HT-29 (cell line): ENCODE measurements around the gene NAV1. TPM values are rescaled to one million over a fixed set of nuclear protein-coding genes. Genes with fewer than 3 reads are reported as not detected.
"Not testable (repeated sequence)": the region's sequence is repeated elsewhere in the genome, so short reads cannot be mapped to it uniquely, and the experiment has no call there.

ENCODE experiments used
- DNase-seq: peaks from one replicate; pipeline ENCODE4 v3.0.0-alpha.2; 2015; ENCODE audit warnings: low spot score
- total RNA-seq: library from RNA; depleted of rRNA; stranded (reverse); fragments of >200 nt; shearing (Covaris generic); gene quantifications from 2 replicates; pipeline ENCODE4 v1.2.3, GENCODE V29; 2014

The NAV1 gene
- total RNA-seq, 1 experiment from 2014 or later: 0.51 TPM

DNA sequence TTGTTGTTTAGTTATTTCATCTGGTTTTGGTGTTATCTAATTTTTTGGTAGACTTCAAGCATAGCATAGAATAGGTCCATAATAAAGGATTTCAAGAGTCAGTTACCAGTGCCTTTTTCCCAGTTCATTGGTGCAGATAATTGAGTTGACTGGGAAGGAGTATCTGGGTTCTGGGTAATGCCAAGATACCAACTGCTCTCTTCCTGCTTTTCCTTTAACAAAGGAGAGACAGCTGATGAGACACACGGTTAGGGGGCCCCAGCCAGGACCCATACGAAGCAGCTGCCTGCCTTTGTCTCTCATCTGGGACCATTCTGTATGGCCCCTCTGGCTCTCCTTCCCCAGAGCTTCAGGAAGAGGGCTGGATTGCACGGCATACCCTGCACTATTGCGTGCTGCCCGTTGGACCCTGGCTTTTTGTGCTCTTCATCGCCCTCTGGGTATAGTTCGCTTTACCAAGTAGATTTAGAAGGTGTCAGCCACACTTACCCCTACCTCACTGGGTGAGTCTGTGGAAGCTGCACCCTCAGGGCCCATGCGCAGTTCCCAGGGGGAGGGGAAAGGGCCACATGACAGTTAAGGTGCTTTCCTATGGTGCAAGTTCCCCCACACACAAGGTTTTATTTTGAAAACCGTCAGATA lies 7.0 kb downstream of the NAV1 start:
- no peak for DNase-seq

DNA sequence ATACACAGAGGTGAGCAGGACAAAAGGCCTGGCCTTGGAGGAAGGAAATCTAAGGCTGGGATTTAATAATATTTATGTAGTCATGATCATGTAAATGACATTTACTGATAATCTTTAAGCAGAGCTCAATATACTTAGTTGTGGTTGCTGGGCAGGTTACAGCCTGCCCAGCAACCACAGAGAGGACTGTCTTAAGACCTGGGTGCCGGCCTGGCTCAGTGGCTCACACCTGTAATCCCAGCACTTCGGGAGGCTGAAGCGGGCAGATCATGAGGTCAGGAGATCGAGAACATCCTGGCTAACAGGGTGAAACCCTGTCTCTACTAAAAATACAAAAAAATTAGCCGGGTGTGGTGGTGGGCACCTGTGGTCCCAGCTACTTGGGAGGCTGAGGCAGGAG lies 10.6 kb downstream of the NAV1 start:
- DNase-seq: not testable (repeated sequence)

DNA sequence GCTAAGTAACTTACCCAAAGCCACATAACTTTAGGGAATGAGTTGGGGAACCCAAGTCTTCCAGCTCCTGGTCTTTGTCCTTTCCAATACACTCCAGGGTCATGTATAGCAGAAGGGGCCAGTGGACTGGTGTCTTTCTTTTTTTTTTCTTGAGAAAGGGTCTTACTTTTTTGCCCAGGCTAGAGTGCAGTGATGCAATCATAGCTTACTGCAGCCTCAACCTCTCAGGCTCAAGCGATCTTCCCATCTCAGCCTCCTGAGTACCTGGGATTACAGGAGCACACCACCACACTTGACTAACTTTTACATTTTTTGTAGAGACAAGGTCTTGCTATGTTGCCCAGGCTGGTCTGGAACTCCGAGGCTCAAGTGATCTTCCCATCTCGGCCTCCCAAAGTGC lies 12.2 kb downstream of the NAV1 start:
- no peak for DNase-seq

DNA sequence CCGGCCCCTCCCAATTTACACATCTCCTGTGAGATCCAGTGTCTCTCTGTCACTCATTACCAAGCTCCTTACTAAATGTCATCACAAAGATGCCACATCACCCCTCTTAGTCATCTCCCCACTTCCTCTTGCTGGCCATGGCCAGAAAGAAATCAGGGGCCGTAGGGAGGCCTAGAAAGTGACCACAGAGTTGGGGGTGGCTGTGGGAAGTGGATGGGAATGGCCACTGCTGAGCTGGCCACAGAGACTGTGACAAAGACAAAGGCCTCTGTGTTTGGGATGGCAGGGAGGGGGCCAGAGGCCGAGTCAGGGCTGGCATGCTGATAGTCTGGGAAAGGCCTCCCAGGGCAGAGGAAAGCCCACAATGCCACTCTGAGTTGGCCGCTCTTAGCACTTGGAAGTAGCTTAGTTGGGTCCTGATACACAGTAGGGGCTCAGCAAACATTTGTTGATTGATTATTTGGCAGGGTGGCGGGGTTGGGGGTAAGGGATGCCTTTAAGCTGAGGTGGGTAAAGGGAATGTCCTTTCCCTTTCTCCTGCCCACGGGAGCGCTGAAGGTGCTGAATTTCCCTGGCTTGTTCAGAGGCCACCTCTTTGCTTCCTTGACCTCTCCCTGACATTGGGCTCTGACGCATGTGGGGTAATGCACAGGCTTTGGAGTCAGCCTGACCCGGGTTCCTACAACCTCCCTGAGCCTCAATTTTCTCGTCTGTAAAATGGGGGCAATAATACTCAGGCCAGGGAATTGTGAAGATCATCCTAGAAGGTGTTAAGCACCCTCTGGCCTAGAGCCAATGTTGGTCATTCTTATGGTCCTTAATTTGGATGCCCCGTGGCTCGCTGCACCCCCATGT lies 13.2 kb downstream of the NAV1 start:
- no peak for DNase-seq

DNA sequence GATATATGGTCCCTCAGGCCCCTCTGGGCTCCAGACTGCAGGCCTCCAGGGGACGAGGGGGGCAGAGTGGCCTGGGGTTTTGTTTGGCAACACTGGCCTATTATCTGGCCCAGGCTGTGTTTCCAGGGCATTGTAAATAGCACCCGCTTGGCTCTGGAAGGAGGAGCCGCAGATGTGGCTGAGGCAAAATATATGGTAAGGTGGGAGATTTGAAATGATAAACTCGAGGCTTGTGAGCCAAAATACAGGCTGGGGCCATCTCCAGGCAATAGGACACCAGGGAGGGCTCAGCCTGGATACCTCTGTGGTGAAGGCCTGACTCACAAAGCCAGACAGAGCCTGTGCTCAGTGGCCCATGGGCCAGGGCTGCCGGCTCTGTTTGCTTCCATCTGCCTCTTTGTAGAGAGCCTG lies 14.0 kb downstream of the NAV1 start:
- no peak for DNase-seq

DNA sequence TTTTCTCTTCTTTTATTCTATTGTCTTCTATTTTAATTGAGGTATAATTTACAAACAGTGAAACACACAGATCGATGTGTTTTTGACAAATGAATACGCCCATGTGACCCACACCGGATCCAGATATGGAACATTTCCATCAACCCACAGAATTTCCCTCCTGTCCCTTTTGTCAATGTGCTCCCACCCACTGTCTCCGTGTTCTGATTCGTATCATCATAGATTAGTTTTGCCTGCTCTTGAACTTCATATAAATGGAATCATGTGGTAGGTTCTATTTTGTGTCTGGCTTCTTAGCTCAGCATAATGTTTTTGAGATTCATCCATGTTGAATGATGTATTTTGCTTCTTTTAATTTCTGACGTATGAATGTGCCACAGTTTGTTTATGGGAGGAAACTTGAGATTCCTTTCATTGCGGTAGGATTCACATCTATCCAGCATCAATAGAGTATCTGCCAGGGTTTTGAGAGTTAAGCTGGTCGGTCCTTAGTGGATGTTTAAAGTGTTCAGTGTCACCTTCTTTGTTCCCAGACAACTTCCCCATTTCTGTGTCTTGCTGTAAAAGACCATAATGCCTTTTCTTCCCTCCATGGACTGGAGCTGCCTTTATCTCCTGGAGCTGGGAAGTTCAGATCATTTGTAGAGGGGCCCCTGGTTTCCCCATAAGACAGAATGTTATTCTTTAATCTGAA lies 14.7 kb downstream of the NAV1 start:
- no peak for DNase-seq

DNA sequence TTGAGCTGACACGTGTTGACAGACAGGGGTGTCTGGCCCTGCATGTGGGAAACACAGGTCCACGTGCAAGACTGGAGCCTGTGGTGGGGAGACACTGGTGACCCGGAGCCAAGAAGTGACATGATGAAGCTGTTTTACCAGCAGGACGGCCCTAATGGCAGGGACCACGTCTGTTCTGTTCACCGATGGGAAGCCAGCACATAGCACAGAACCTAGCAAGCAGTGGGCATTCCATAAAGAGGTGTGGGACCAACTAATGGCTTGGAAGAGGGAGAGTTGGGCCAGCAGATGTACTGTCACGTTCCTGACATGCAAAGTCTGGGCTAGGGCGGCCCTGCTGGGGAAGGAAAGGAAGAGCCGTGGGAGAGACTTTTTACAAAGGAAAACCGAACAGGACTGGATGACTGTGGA lies 15.3 kb downstream of the NAV1 start:
- no peak for DNase-seq

DNA sequence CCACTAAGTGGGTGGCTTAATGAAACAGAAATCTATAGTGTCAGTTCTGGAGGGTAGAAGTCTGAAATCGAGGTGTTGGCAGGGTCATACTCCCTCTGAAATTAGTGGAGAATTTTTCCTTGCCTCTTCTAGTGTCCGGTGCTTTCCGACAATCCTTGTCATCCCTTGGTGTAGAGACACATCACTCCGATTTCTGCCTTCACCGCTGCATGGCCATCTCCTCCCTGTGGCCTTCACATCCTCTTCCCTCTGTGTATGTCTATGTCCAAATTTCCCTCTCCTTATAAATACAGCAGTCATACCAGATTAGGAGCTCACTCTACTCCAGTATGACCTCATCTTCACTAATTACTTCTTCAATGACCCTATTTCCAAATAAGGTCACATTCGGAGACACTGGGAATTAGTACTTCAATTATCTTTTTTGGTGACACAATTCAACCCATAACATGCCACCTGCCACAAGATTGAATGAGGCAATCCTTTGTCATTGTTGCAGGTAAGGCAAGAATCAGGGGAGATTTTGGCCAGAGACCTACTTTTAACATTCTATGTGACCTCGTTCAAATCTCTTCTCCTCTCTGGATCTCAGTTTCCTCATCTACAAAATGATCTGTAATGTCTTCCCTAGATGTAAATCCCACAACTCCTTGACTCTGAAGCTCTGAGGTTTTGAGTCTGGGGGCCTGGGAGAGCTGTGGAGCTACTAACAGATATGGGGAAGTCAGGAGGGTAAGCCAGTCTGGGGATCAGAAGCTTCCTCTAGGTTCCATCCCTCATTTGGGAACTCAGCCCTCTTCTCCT lies 16.1 kb downstream of the NAV1 start:
- DNase-seq: no peak

DNA sequence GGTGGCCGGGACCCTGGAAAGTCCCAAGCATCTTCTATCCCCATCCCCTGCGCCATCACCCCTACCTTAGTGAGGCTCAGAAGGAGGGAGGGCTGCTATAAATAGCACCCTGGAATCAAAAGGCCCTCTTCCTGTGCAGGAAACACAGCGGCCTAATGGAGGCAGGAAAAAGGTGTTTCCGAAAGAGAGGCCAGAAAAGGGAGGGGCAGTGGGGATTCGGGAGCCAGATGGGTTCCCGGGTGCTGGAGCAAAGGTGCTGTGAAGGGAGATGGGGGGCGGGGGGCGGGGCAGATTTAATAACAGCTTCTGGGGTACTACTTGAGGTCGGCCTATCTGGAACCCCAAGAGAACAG lies 16.6 kb downstream of the NAV1 start:
- no peak for DNase-seq

DNA sequence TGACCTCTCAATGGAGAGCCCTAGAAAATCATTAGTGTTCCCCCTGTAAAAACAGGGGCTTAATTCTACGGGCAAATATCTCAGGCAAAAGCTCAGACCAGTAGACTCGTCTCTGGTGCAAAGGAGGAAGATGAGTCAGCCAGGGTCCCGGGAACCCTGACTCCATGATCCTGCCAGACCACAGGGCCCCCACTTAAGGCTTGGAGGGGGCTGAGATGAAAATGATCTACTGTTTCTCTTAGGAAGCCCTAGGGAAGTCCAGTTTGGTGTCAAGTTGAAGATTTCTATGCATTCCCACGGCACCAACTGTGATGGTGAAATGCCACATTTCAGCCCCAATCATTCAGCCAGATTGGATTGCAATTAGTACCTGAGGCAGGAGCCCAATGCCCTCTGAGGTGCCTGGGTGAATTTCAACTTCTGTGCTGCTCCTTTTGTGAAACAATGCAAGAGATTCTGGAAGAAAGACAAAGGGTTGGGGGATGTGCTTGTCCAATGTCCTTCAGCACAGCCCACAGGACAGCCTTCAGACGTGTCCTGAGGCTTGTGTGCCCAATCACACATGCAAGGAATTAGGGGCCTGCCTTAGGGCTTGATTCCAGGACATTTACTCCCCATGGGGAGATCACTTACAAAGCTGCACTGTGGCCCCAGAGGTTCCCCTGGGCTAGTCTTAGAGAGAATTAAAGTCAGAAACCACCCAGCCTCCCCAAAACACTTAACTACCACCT lies 18.1 kb downstream of the NAV1 start:
- DNase-seq: no peak

DNA sequence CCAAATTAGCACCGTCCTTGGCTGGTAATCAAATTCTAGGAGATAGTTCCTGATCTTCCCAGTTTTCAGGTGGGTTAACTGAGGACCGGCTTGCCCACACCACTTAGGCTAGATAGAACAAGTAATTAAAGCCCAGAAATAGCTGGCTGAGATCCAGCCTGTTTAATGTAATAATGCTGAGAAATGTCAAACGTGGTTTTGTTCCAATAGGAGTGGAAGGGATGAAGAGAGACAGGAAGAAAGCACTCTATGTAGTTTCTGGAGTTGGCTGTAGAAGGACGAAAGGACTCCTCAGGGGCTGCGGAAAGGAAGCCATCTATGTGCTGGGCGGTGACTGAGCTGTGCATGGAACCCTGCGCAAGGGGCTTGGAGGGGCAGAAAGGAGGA lies 18.6 kb downstream of the NAV1 start:
- no peak for DNase-seq

DNA sequence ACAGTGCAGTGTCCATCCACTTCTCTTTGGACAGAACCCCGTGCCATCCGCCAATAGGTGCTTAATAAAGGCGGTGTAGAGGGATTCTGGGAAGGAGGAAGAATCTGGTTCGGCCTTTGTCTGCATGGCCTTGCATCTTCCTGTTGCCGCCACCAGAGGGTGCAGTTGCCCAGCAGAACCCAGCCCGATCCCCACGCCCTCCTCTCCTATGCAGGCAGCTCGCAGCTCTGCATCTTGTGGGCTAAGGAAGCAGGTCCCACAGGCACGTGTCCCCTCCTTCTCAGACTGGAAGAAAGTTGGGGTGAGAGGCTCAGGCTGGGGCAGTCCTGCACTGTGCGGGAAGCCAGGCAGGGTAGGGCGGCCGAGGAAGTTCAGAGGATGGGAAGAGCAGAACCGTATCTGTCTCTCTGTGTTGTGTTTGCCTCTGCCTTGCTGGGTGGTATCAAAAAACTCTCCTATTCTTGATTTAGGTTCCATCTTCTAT lies 20.8 kb downstream of the NAV1 start:
- peak; percentile 73 for DNase-seq

DNA sequence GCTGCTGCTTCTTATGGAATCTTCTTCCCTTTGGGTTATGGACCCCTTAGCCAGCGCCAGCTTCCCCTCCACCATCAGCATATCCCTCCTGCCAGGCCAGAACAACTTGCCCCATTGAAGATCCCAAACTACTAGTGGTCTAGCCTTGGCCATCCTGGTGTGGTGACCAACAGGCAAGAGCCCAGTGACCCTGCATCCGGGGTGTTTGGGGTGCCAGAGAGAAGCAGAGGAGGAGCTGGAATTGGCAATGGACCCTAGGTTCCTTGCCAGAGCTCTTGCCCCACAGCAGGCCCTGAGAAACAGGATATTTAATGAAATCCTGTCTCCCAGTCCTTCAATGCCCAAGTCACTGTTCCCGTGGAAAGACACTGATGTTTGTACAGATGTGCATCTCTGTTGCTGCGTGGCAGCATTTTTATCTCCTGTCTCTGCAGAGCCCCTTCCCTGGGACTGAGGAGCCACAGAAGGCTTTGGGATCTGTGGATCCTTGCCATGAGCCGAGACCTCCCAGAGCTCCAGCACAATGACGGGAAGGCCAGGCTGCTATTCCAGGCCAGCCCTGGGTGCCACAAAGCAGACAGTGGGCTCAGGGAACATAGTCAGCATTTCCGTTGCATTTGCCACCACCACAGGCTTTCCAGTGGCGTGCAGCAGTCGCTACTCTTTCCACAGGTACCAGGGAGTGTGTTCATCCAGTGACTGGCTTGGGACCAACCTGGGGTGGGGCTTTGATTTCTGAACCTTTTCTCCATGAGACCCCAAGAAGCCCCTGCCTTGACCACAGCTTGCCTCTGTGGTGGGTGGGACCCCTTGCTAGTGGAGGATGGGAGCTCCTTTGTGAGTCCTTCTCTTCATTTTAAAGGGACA lies 21.6 kb downstream of the NAV1 start:
- no peak for DNase-seq

DNA sequence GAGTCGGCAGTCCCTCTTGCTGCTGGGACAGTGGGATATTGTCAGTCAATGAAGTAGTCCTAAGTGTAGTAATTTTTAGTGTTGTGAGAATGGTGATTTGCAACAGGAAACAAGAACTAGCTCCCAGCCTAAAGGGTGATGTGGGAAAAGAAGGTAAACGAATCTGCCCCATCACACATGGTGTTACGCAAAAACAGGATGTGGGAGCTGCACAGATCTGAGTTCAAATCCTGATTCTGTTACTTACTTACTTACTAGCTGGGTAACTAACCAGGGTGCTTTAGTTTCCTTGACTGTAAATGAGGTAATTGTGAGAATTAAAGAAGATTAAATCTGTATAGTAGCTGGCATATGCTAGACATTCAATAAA lies 22.3 kb downstream of the NAV1 start:
- DNase-seq: no peak

DNA sequence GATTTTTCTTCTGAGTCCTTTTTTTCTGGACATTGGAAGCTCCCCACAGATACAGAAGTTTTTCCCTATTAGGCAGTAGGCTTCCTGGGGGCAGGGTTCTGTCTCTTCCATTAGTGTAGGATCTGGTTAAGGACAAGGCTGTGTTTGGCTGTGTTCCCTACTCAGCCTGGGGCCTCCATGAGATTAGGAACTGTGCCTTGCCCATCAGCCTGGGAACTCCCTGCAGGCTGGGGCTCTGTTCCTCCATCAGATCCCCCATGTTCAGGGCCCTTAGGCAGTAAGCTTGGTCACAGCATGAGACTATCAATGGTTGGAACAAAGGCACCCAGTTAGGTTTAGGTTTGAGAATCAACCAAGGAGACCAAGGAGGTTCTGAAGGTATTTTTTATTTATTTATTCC lies 22.7 kb downstream of the NAV1 start:
- DNase-seq: no peak

DNA sequence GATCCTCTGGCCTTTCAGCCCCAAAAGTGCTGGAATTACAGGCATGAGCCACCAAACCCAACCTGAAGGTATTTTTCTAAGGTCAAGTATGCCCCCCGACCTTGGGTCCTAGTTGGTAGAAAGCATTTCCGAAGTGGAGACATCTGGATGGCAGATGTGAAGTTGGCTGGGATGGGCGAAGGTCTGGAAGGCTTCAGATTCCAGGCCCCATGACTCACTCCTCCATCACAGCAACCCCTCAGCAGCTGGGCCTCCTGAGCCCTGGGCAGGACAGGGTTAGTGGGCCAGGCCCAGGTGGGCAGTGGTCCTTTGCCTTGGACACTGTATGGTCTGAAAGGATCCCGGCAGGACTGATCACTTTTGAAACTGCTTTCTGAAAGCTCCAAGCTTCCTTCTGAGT lies 23.3 kb downstream of the NAV1 start:
- DNase-seq: no peak

DNA sequence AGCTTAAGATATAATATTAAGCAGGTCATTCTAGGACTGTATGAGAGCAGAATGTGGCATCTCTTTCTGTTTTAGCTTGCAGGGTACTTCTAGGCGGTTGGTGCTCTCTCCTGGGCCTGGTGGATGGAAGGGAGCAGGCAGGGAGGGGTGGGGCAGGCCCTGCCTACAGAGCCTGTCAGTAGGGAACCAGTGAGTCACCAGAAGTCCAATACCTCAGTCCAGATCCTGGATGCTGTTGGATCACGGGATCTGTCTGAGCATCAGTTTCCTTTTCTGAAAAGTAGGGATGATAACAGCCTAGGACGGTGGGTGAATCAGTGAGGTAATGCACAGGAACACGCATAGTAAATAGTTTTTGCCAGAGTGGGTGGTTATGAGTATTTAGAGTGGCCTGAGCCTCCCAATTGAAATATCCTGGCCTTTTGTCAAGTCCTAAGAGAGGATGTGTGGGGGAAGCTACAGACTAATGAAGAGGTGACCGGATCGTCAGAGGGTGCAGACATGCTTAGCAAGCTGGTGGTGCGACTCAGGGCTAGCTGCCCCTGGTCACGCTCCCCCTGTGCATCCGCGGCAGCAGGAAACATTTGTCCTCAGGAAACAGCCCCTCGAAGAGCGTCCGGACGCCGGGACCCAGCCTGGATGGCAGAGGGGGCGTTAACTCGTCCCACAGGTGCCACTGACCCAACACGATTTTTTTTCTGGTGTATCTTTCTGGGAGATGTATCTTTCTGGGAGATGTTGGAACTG lies 23.9 kb downstream of the NAV1 start:
- no peak for DNase-seq

DNA sequence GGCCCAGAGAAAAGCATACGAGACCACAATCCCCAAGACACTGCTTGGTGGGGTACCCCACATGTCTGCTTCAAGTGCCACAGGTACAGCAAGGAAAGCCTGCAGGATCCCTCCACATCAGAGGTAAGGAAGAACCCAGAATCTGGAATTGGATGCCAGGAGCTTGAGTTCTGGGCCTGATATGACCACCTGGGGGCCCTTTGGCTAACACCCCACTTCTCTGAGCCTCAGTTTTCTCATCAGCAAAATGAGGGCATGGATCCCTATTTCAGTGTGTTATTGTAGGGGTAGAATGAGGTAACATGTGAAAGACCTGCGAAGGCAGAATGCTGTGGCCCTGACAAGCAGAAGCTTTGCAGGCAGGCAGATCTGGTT lies 24.5 kb downstream of the NAV1 start:
- DNase-seq: no peak

DNA sequence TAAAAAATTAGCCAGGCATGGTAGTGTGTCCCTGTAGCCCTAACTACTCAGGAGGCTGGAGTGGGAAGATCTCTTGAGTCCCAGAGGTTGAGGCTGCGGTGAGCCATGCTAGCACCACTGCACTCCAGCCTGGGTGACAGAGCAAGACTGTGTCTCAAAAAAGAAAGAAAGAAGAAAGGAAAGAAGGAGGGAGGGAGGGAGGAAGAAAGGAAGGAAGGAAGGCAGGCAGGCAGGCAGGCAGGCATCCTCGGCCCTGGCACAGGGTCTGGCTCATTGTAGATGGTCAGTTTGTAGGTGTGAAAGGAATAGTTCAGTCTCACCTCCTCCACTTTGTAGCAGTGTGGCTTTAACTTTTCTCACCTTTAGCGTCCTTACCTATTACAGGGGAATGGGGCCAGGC lies 25.0 kb downstream of the NAV1 start:
- DNase-seq: no peak
